HUES48 (cell line): ENCODE results near the gene HOXD10.

ENCODE experiments used
- H3K27ac ChIP-seq: one replicate; pipeline ENCODE4 v1.7.0; 2013; ENCODE audit warnings: low read depth, low read length, inconsistent platforms
- H3K27me3 ChIP-seq: 2 replicates; pipeline ENCODE4 v1.6.1; 2013; ENCODE audit warnings: mild to moderate bottlenecking, low read length; ENCODE audit not compliant: control insufficient read depth, insufficient read depth
- H3K36me3 ChIP-seq: 2 replicates; pipeline ENCODE4 v1.6.1; 2013; ENCODE audit warnings: low read length; ENCODE audit not compliant: control insufficient read depth, insufficient read depth
- H3K4me1 ChIP-seq: 2 replicates; pipeline ENCODE4 v1.6.1; 2013; ENCODE audit warnings: mild to moderate bottlenecking, low read length; ENCODE audit not compliant: control insufficient read depth, insufficient read depth
- H3K4me3 ChIP-seq: 2 replicates; pipeline ENCODE4 v1.5.1; 2013; ENCODE audit warnings: mild to moderate bottlenecking, low read depth, low read length
- H3K9ac ChIP-seq: 2 replicates; pipeline ENCODE4 v1.6.1; 2013; ENCODE audit warnings: mild to moderate bottlenecking, low read depth, low read length, moderate library complexity
- H3K9me3 ChIP-seq: 2 replicates; pipeline ENCODE4 v1.6.1; 2013; ENCODE audit warnings: low read length; ENCODE audit not compliant: control insufficient read depth, insufficient read depth

HOXD10 gene

DNA sequence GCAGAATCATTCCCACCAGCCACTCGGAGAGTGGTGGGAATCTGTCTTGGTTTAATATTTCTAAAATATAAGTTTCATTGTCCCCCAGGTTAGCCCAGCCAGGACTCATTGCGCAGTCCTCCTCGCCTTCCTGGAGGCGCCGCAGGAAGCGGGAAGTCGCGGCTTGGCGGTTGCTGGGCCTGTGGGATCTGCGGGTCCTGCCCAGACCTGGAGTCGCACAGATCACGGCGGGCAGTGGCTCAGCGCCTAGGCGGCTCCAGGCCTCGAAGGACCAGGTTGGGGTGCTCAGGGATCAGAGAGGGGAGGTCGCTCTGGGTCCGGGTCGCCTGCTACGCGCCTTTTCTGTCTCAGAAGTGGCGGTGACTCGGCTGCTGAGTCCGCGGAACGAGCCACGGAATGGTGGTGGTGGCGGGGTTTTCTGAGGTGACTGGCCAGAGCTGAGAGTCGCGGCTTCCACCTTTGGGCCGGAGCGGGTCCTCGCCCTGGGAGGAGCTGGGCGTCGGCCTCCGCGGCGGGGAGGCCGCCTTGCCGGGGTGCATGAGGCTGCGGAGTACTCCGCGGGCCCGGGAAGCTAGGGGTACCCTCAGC is 43.2 kb downstream of the HOXD10 start:
- H3K27me3 ChIP-seq: peaks cover 100% of the 10 kb centered on the region
- H3K9ac ChIP-seq: no peak overlapping the region
- no peaks in the 10 kb centered on the region for H3K9me3 ChIP-seq
- H3K36me3 ChIP-seq: no peaks in the 10 kb centered on the region
- peaks cover 18% of the 10 kb centered on the region for H3K4me1 ChIP-seq
- no peak overlapping the region for H3K27ac ChIP-seq
- no peak overlapping the region for H3K4me3 ChIP-seq

DNA sequence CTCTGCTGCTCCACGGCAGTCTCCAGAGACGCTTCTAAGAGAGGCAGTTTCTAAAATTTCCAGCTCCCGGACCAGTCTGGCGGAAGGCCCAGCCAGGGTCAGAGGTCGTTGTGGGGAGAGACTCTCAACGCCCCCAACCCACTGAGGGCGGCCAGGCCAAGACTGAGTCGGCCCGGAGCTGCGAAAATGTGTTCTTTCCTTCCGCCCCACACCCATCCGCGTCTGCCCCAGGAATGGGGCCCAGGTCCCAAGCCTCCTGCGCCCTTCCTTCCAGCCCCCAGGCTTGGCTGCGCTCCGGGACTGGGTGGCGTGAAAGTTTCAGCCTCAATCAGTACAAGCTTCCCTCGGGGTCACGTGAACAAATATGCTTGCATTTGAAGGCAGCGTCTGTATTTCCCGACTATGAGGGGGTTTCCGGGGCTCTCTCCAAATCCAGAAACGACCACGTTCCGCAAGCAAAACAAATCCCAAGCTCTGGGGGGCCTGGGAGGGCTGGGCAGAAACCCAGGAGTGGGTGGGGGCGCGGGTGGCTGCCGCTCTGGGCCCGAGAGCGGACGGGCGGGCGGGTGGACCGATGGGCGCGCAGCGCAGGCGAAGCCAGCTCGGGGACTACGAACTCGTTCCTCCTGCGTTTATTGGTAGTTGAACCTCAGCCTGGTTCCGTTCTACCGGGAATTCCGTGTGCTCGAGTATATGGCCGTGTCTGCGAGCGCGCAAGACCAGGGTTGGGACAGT is 43.8 kb downstream of the HOXD10 start:
- no peaks in the 10 kb centered on the region for H3K36me3 ChIP-seq
- H3K27me3 ChIP-seq: peaks cover 100% of the 10 kb centered on the region
- no peak overlapping the region for H3K27ac ChIP-seq
- no peaks in the 10 kb centered on the region for H3K9me3 ChIP-seq
- peaks cover 17% of the 10 kb centered on the region for H3K4me1 ChIP-seq
- H3K4me3 ChIP-seq: no peak overlapping the region
- no peak overlapping the region for H3K9ac ChIP-seq

DNA sequence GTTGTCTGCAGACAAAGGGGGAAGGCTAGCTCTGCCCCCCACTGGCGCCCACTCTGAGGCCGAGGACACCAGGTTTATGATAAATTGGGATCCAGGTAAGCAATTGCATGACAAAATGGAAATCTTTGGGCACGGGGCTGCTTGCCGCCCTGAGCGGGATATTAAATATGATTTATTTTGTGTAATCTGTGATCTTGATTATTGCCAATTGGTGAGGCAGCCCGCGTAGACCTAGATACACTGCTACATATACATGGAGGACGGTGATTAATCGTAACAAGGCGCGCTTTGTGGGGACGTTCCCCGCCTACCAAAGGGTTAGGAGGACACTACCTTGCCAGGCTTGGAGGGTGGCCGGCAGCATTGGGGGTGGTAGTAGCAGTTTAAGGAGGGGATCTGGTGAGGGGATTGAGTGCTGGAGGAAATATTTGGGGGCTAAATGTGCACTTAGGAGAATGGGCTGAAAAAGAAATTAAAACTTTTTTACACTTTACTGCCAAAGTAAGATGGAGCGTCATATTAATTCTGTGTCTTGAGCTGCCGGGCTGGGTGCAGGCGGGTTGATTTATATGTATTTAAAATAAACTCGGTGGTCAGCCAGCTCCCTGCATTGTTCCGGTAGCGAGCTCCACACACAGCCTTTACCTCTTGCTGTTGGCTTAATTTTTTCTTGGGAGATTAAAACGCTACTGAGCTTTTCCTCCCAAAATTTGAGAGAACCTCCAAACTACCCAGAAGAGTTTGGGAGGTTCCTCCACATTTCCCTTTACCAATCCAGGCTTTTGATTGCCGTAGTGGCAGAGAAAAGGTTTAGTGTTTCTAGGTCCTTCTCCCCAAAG is 44.6 kb downstream of the HOXD10 start:
- Histone ChIP-seq H3K27ac (no peak overlapping the region), H3K9me3 (no peaks in the 10 kb centered on the region), H3K36me3 (no peaks in the 10 kb centered on the region), H3K4me3 (no peak overlapping the region), H3K27me3 (peaks cover 100% of the 10 kb centered on the region), H3K9ac (no peak overlapping the region), H3K4me1 (peaks cover 14% of the 10 kb centered on the region)

DNA sequence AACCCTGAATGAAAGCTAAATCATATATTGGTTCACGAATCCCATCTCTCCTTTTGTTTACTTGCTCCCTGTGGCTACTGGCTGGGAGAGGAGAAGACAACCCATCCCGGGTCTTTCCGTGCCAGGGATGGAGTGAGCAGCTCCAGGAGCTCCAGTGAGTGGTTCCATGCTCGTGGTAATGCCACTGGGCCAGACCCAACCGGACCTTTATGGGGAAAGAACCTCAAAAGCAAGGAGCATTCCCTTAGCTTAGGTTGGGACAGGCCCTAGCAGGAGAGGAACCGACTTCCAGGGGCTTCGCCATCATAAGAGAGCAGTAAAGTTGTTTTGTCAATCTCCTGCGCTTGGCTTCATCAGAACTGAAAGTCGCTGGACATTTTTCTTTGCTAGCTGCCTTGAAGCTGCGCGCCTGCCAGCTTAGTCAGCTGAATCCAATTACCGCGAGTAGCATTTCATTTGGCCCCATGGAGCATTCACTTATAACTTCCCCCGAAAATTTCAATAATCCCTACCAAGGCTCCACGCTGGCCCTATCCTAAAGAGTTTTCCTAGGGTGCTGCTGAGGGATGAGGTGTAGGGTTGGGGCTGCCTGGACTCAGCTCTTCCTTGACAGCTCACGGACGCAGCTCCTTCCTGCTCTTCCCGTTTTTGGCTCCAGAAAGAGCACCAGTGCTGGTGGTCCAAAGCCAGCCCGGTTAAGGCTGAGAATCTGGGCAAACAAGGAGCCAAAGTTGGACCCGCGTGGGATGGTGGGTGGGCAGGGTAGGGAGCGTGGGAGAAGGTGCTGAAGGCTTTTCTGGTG is 45.4 kb downstream of the HOXD10 start:
- peaks cover 100% of the 10 kb centered on the region for H3K27me3 ChIP-seq
- no peak overlapping the region for H3K9ac ChIP-seq
- H3K9me3 ChIP-seq: no peaks in the 10 kb centered on the region

DNA sequence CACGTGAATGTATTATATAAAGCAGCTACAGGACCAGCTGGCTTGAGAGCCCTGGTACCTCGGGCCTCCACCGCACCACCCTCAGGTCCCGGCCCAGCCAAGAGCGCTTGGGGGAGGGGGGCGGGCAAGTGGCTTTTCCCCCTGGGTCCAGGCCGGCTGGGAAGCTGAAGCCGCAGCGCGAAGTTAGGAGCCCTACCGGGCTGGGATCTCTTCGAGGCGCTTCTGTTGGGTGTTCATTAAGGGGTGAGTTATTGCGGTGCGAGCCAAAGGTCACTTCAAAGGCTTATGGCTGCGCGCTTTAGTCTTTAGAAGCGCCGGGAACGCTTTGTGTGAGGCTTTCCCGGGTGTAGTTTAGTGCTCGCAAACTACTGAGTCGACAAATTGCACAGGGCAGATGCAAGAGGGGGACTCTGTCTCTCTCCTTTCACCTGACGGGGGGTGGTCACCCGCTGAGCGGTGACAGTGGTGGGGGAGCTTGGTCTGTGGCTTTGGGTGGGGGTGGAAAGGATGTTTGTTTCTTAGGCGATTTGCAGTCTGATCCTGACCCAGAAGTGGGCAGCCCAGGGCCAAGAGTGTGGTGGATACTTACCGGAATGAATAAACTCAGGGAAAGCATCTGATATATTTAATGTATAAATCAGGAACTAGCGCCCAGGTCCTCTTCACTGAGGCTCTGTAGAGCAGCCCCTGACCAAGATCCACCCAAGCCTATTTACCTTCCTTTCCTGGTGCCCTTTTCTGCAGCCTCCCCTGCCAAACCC is 46.5 kb downstream of the HOXD10 start:
- H3K9me3 ChIP-seq: no peaks in the 10 kb centered on the region
- peaks cover 100% of the 10 kb centered on the region for H3K27me3 ChIP-seq
- no peak overlapping the region for H3K9ac ChIP-seq
- no peaks in the 10 kb centered on the region for H3K36me3 ChIP-seq
- H3K27ac ChIP-seq: no peak overlapping the region
- H3K4me3 ChIP-seq: no peak overlapping the region
- H3K4me1 ChIP-seq: peaks cover 14% of the 10 kb centered on the region

More for the DNA sequence above, 45.4 kb downstream of the HOXD10 start:
- no peak overlapping the region for H3K4me3 ChIP-seq
- H3K27ac ChIP-seq: no peak overlapping the region
- peaks cover 14% of the 10 kb centered on the region for H3K4me1 ChIP-seq
- H3K36me3 ChIP-seq: no peaks in the 10 kb centered on the region

DNA sequence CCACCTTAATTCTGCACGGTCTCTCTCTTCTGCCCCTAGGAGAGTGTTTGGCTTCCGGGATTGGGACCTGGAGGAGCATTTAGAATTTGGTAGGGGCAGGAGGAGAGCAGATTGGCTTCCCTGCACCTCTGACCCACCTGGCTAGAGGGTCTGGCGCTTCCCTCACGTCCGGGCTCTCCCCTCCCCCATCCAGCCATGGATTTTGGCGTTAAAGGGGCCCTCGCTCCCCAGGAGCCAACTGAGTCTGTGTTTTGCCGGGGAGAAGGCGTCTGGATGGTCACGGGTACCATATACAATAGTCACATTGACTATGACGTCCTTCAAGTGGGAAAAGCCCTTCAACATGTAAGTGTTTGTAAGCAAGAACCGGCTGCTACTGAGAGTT is 47.1 kb downstream of the HOXD10 start:
- Histone ChIP-seq H3K4me1 (peaks cover 14% of the 10 kb centered on the region), H3K9ac (no peak overlapping the region), H3K27ac (no peak overlapping the region), H3K9me3 (no peaks in the 10 kb centered on the region), H3K4me3 (no peak overlapping the region), H3K36me3 (no peaks in the 10 kb centered on the region), H3K27me3 (peaks cover 100% of the 10 kb centered on the region)

DNA sequence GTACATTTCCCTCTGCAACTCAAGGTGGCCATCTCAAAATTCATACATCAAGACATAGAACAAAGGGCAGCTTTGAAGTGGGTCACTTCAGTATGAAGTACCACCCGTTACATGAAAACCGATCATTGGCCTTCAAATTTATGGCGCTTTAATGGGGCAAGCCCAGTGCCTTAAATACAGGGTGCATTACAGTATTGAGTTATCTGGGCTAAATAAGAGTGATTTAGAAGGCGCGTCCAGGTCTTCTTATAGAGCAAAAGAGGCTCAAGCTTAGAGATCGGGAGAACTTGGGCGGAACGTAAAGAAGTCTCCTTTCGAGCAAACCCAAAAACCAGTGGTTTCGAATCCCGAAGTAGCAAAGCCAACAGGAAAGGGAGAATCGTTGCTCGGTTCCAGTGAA is 47.6 kb downstream of the HOXD10 start:
- Histone ChIP-seq H3K9ac (no peak overlapping the region), H3K27ac (no peak overlapping the region), H3K4me3 (no peak overlapping the region), H3K9me3 (no peaks in the 10 kb centered on the region), H3K36me3 (no peaks in the 10 kb centered on the region), H3K4me1 (peaks cover 14% of the 10 kb centered on the region), H3K27me3 (peaks cover 100% of the 10 kb centered on the region)

DNA sequence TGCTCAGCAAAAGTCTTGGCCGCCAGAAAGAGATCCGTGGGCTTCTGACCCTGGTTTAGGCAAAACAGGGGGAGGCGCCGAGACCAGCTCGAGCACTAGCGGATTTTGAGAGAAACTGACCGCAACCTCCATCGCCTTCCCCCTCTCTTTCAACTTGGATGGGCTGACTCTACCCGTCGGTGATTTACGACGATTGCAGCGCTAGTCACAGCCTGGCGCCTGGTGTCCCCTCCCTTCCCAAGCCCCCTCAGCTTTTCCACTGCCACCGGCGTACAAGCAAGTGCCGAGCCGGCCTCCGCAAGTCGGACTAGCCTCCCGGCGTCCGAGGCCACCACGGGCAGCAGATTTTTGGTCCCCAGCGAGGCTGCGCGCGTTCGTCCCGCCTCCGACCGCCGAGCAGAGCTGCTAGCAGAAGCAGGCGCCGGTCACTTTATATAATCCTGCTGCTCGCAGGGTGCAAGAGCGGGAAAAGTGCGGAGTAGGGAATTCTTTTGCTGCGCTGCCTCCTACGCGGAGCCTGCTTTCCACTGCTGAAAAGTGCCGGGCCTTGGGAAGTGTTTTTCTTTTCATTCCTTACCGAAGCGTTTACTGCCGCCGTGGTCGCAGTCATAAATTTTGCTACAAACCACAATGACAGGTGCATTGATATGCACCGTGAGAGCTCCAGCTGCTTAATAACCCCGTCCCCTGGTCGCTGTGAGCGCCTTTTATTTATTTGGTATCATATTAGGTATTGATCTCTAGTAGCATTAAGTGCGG is 48.2 kb downstream of the HOXD10 start:
- H3K27me3 ChIP-seq: peaks cover 100% of the 10 kb centered on the region

DNA sequence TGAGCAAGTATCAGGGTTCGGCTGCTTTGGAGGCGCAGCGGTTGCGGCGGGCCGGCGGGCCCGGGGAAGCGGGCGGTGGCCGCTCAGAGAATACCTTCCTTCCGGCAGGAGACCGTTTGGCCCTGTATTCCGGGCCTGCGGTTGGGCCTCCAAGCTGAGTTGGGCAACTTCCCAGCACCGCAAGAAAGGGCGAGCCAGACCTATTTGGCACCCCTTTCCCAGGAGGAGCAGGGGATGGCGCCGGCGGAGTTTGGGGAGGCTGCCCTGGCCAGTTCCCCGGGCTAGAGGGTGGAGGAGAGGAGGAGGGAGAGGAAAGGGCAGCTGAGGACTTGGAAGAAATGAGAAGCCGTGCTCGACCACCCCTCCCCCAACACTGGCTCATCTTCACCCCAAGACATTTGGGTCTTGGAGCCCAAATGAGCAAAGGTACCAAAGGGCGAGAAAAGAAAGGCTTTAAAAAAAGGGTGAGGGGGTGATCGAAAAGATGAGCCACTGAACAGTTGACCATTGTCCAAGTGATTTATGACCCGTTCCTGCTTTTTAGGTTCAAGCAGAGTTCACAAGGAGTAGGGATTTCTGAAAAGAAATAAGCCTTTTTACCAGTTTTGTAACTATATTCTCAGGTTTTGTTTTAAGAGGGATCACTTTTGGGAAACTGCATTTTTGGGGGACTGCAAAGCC is 48.9 kb downstream of the HOXD10 start:
- Histone ChIP-seq H3K4me3 (no peak overlapping the region), H3K4me1 (peaks cover 7% of the 10 kb centered on the region), H3K9me3 (no peaks in the 10 kb centered on the region), H3K9ac (no peak overlapping the region), H3K27ac (no peak overlapping the region), H3K27me3 (peaks cover 100% of the 10 kb centered on the region), H3K36me3 (no peaks in the 10 kb centered on the region)

More for the DNA sequence above, 48.2 kb downstream of the HOXD10 start:
- no peak overlapping the region for H3K4me3 ChIP-seq
- no peak overlapping the region for H3K9ac ChIP-seq
- H3K27ac ChIP-seq: no peak overlapping the region
- no peaks in the 10 kb centered on the region for H3K36me3 ChIP-seq
- H3K4me1 ChIP-seq: peaks cover 14% of the 10 kb centered on the region
- H3K9me3 ChIP-seq: no peaks in the 10 kb centered on the region
